Activated naive CD4-positive, alpha-beta T cell treated with anti-CD3 and anti-CD28 coated beads, Interleukin-2, amount 10 ng/mL, durations not matched to agents 7 days and 5 days (primary cell): ENCODE results near the gene TMCC1.
"Not testable (repeated sequence)": the region's sequence is repeated elsewhere in the genome, so short reads cannot be mapped to it uniquely, and the experiment has no call there.

ENCODE experiments used
- CTCF ChIA-PET: fragments of 350-600 bp; sonication (Branson Sonifier 250); formaldehyde crosslinking; loops from one replicate; lab custom pipeline; 2021; ENCODE audit warnings: antibody characterized with exemption; lab: Charles Lee
- DNase-seq: peaks from one replicate; pipeline ENCODE4 v3.0.0-alpha.2; 2020
- H3K27ac Mint-ChIP-seq: one replicate; pipeline ENCODE4 v1.8.0; 2021; ENCODE audit warnings: mild to moderate bottlenecking, moderate library complexity, mixed read lengths
- H3K27me3 Mint-ChIP-seq: one replicate; pipeline ENCODE4 v1.8.0; 2021; ENCODE audit warnings: mild to moderate bottlenecking, mixed read lengths
- H3K36me3 Mint-ChIP-seq: one replicate; pipeline ENCODE4 v1.8.0; 2021; ENCODE audit warnings: mixed read lengths
- H3K4me1 Mint-ChIP-seq: one replicate; pipeline ENCODE4 v1.8.0; 2021; ENCODE audit warnings: mixed read lengths
- H3K4me3 Mint-ChIP-seq: one replicate; pipeline ENCODE4 v1.8.0; 2021; ENCODE audit warnings: mild to moderate bottlenecking, moderate library complexity, mixed read lengths
- H3K9me3 Mint-ChIP-seq: one replicate; pipeline ENCODE4 v1.8.0; 2021; ENCODE audit warnings: mixed read lengths

Gene TMCC1

DNA sequence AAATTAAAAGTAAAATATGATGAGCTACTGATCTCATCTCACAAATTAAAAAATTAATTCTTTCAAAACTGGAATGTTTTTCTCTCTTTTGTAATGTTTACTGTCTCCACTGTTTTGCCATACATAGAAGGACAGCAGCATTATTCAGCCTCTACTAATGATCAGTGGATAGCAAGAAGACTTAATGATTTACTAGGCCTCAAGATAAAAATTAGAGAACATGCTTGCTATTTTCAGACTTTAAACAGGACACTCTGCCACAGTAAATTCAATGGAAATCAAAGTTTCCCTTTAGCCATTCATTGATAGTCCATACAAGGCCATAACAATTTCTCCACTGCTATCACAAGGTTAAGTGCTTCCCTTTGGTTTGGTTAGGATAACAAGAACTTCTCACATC, 129.4 kb downstream of the TMCC1 start:
- H3K36me3 Mint-ChIP-seq = peaks cover 2% of the 10 kb centered on the region
- H3K4me3 Mint-ChIP-seq = no peak overlapping the region
- no peaks in the 10 kb centered on the region for H3K9me3 Mint-ChIP-seq
- no peaks in the 10 kb centered on the region for H3K4me1 Mint-ChIP-seq
- no peak for DNase-seq
- H3K27ac Mint-ChIP-seq = no peak overlapping the region
- H3K27me3 Mint-ChIP-seq = no peaks in the 10 kb centered on the region
- CTCF ChIA-PET = no interaction called here

DNA sequence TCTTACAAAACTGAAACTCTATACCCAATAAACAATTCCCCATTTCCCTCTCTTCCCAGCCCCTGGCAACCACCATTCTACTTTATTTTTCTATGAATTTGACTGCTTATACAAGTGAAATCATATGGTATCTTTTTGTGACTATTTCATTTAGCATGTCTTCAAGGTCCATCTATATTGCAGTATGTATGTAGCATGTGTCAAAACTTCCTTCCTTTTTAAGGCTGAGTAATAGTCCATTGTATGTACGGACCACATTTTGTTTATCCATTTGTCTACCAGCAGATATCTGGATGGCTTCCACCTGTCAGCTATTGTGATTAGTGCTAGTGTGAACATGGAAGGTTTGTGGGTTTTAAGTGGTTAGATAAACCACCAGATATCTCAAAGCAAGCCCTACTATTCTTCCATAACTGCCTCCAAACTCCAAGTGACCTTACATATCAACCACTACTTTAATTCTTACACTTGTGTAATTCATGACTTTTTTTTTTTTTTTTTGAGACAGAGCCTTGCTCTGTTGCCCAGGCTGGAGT, 134.7 kb downstream of the TMCC1 start:
- Mint-ChIP-seq H3K27ac (no peak overlapping the region), H3K9me3 (peaks cover 2% of the 10 kb centered on the region), H3K4me1 (no peaks in the 10 kb centered on the region), H3K27me3 (no peaks in the 10 kb centered on the region), H3K4me3 (no peak overlapping the region), H3K36me3 (peaks cover 2% of the 10 kb centered on the region)
- CTCF ChIA-PET = no interaction called here
- no peak for DNase-seq

DNA sequence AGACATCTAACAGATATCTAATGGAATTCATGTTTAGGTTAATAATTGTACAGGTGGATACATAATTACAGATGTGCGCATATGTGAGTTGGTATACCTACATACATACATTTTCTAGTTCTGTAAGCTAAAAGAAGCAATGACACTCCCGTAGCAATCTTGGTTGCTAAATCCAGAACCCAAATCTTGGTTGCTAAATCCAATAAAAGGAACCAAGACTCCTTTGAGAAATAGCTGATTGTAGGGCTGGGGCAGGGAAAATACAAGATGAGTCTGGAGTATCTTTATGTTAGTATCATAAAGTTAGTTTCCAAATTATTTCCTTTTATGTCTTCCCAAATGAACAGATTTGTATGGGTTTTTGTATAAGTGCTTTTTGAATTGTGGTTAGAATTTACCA, 135.2 kb downstream of the TMCC1 start:
- no peak overlapping the region for H3K4me3 Mint-ChIP-seq
- no peak overlapping the region for H3K27ac Mint-ChIP-seq
- CTCF ChIA-PET = no interaction called here
- peaks cover 6% of the 10 kb centered on the region for H3K9me3 Mint-ChIP-seq
- H3K36me3 Mint-ChIP-seq = peaks cover 2% of the 10 kb centered on the region
- no peaks in the 10 kb centered on the region for H3K27me3 Mint-ChIP-seq
- no peaks in the 10 kb centered on the region for H3K4me1 Mint-ChIP-seq
- no peak for DNase-seq

DNA sequence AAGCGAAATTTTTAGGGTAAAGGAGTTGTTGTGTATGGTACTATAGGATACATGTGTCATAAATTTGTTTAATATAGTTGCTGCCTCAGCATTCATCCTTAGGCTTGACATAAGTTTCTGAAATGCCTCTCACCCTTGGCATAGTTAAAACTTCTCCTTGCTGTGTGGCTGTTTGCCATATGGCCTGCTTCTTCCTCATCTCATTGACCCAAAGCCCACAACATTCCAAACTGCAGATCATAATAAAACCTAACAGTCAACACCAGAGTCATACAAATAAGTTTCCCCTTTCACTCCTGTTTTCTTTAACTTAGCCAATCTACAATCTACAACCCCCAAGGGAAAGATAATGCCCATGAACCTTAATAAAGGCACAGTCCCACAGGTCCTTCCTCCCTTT, 136.6 kb downstream of the TMCC1 start:
- Mint-ChIP-seq H3K27ac (no peak overlapping the region), H3K4me1 (no peaks in the 10 kb centered on the region), H3K4me3 (no peak overlapping the region), H3K27me3 (no peaks in the 10 kb centered on the region), H3K36me3 (peaks cover 5% of the 10 kb centered on the region), H3K9me3 (peaks cover 17% of the 10 kb centered on the region)
- CTCF ChIA-PET = no interaction called here
- no peak for DNase-seq

DNA sequence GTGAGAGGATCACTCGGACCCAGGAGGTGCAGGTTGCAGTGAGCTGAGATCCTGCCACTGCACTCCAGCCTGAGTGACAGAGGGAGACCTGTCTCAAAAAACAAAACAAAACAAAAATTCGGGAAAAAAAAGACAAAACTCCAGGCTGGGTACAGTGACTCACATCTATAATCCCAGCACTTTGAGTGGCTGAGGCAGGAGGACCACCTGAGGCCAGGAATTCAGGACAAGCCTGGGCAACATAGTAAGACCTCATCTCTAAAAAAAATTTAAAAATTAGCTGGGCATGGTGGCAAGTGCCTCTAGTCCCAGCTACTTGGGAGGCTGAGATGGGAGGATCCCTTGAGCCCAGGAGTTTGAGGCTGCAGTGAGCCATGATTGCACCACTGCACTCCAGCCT, 142.4 kb downstream of the TMCC1 start:
- H3K4me1 Mint-ChIP-seq, H3K36me3 Mint-ChIP-seq, H3K4me3 Mint-ChIP-seq, DNase-seq, CTCF ChIA-PET, H3K27me3 Mint-ChIP-seq: not testable (repeated sequence)
- Mint-ChIP-seq H3K9me3 (peaks cover 17% of the 10 kb centered on the region), H3K27ac (peak overlapping the region; percentile 33)

DNA sequence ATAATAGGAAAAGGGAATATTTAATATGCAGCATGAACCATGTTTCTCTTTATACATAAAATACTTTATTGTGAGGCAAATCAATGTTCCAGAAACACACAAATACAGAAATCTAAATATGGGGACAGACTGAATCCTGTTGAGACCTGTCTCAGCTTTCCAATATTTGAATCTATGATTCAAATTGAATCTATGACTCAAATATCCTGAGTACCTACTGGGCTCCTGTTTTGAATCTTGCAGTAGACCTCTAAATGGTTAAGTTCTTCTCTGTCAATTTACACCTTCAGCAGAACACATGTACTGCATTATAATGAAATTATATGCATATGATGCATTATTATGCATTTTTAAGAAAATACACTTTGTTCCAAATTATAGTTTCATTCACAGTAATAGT, 143.8 kb downstream of the TMCC1 start:
- Mint-ChIP-seq H3K27me3 (no peaks in the 10 kb centered on the region), H3K4me3 (no peak overlapping the region), H3K36me3 (peaks cover 3% of the 10 kb centered on the region), H3K27ac (no peak overlapping the region), H3K9me3 (peaks cover 17% of the 10 kb centered on the region), H3K4me1 (peaks cover 2% of the 10 kb centered on the region)
- no peak for DNase-seq
- CTCF ChIA-PET = no interaction called here

DNA sequence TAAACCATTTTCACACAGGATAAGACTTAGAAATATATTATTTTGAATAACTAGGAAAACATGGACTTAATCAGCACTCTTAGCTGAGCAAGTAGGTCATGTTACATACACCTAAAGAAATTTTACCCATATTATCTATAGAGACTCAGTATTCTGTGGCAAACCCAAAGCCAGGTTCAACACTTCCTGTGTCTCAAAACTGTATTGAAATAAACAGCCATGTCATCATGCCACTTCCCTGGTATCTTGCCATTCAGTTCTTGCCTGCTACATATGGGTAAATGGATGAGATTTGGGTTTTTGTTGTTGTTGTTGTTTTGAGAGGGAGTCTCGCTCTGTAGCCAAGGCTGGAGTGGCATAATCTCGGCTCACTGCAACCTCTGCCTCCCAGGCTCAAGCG, 145.5 kb downstream of the TMCC1 start:
- no peak overlapping the region for H3K27ac Mint-ChIP-seq
- no peak overlapping the region for H3K4me3 Mint-ChIP-seq
- peaks cover 2% of the 10 kb centered on the region for H3K4me1 Mint-ChIP-seq
- no peak for DNase-seq
- H3K36me3 Mint-ChIP-seq = peaks cover 2% of the 10 kb centered on the region
- CTCF ChIA-PET = no interaction called here
- H3K27me3 Mint-ChIP-seq = no peaks in the 10 kb centered on the region
- peaks cover 9% of the 10 kb centered on the region for H3K9me3 Mint-ChIP-seq

DNA sequence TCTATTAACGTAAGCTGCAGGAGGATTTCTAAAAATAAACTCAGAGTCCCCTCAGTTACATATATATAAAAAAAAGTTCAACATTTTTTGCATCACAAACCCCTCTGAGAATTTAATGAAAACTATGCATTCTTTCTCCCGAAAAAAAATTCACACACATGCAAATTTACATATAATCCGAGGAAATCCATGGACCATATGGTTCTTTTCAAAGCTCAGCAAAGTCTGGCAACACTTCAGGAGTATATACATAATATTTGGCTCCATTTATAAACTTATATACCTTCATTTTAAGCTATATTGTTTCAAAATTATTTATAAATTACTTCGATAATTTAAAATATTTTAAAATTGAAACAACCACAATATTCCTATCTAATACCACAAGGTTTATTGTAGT, 146.4 kb downstream of the TMCC1 start:
- Mint-ChIP-seq H3K27ac (no peak overlapping the region), H3K9me3 (peaks cover 3% of the 10 kb centered on the region), H3K4me1 (peaks cover 2% of the 10 kb centered on the region), H3K4me3 (no peak overlapping the region), H3K27me3 (no peaks in the 10 kb centered on the region), H3K36me3 (no peaks in the 10 kb centered on the region)
- CTCF ChIA-PET = no interaction called here
- no peak for DNase-seq

DNA sequence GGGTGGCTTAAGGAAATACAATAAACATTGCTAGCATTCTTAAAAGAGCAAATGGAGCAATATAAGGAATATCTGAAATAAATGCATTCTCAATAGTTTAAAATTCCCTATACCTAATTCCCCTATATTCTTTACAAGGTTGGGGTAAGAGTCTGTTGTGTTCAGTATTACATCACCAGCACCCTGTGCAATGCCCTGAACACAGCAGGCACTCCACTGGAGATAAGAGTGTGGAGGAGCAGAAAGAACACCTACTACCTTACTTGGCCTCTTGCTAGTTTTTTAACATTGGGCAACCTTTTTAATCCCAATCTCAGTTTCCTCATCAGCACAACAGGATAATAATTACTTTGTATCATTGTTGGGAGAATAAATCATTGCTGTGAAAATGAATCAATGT, 146.9 kb downstream of the TMCC1 start:
- H3K27me3 Mint-ChIP-seq = no peaks in the 10 kb centered on the region
- H3K36me3 Mint-ChIP-seq = no peaks in the 10 kb centered on the region
- no peaks in the 10 kb centered on the region for H3K9me3 Mint-ChIP-seq

DNA sequence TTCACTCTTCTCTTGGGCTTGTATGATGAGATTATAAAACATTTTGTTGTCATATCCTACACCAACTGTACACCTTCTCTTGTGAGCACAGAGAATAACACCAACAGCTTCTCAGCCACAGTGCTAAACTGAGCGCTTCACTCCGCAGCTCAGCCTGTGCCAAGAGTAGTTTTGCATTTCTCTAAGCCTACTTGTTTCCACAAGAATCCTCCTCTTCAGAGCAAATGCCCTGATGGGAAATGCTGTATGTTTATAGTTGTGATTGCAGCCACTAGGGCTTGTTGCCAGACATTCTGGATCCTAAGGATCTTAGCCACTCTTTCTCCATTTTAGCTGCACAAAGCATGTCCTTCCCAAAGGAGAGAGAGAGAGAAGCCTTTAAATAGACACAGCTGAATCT, 148.3 kb downstream of the TMCC1 start:
- Mint-ChIP-seq H3K9me3 (no peaks in the 10 kb centered on the region), H3K27me3 (no peaks in the 10 kb centered on the region), H3K36me3 (no peaks in the 10 kb centered on the region), H3K4me3 (no peak overlapping the region), H3K4me1 (peaks cover 2% of the 10 kb centered on the region), H3K27ac (no peak overlapping the region)
- CTCF ChIA-PET = no interaction called here
- no peak for DNase-seq

More for the DNA sequence above, 146.9 kb downstream of the TMCC1 start:
- Mint-ChIP-seq H3K27ac (no peak overlapping the region), H3K4me3 (no peak overlapping the region), H3K4me1 (peaks cover 2% of the 10 kb centered on the region)
- no peak for DNase-seq
- CTCF ChIA-PET = no interaction called here

DNA sequence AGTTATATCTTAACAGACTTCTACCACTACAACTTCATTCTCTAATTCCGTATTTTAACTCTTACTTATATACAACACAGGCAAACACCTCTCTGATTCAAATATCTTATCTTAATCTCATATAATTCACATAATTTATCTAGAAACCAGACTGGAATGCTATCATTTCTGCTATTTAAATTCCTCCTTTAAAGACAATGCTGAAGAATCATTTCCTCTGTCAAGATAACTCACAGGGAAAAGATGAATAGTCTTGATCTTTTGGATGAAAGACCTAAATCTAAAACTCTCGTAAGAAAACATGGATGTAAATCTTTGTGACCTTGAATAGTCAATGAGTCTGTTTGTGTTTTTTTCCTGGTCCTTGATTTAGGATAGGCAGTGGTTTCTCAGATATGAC, 151.7 kb downstream of the TMCC1 start:
- CTCF ChIA-PET = no interaction called here

DNA sequence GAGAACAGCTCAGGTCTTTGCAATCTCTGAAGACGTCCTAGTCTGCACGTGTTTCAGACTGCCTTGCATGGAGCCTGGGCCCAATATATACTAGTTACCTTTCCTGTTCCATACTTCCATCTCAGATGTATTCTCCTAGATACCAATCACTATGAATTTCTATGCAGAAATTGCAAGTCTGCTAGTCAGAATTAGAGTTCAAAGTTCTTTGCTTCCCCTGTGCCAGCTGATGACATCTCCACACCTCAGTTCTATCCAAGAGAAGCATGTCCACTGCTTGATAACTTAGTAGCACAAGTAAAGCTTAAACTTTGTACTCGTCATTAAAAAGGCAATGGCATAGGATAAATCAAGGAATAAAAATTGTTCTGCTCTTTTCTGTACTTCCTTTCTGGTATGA, 153.4 kb downstream of the TMCC1 start:
- CTCF ChIA-PET = interaction anchor here (0.5 kb wide), 1 partner anchor 76 kb away, joined by 3 read pairs; no protein-coding TSS in a partner anchor
- Mint-ChIP-seq H3K27ac (no peak overlapping the region), H3K9me3 (no peaks in the 10 kb centered on the region), H3K27me3 (no peaks in the 10 kb centered on the region), H3K4me1 (no peaks in the 10 kb centered on the region), H3K4me3 (no peak overlapping the region), H3K36me3 (no peaks in the 10 kb centered on the region)
- DNase-seq = no peak

More for the DNA sequence above, 151.7 kb downstream of the TMCC1 start:
- Mint-ChIP-seq H3K36me3 (no peaks in the 10 kb centered on the region), H3K4me1 (no peaks in the 10 kb centered on the region), H3K4me3 (no peak overlapping the region), H3K27ac (no peak overlapping the region), H3K27me3 (no peaks in the 10 kb centered on the region), H3K9me3 (no peaks in the 10 kb centered on the region)
- DNase-seq = no peak

DNA sequence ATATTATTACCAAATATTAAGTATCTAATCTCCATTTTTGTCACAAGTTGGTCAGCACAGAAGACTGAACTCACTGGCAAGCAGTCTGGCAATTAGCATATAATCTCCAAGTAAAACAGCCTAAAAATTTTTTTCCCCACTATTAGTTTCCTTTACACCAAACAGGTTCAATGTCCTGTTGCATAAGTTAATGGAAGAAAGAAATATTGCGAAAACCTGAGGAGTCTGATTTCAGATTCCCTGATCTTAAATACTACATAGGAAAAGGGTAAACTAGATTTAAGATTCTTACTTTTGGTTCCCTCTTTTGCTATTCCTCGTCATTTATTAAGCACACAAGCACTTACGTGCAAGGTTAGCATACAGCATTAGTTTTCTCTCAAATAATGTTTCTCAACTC, 153.9 kb downstream of the TMCC1 start:
- Mint-ChIP-seq H3K27me3 (no peaks in the 10 kb centered on the region), H3K36me3 (no peaks in the 10 kb centered on the region), H3K4me1 (no peaks in the 10 kb centered on the region), H3K4me3 (no peak overlapping the region), H3K27ac (no peak overlapping the region), H3K9me3 (no peaks in the 10 kb centered on the region)
- DNase-seq = no peak
- CTCF ChIA-PET = no interaction called here

DNA sequence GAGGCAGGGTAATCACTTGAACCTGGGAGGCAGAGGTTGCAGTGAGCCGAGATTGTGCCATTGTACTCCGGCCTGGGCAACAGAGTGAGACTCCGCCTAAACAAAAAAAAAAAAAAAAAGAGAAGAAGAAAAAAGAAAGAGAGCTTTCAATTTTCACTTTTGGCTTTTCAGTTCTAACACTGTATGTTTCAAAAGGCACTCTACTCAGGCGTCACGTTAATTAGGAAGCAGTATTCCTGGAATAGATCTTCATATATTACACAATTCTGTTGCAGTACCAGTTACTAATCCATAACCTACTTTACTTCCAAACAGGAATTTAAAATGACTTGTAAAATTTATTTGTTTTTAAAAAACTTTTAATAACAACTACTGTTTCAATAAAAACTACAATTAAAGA, 155.3 kb downstream of the TMCC1 start:
- no peaks in the 10 kb centered on the region for H3K27me3 Mint-ChIP-seq
- H3K4me3 Mint-ChIP-seq = no peak overlapping the region
- H3K9me3 Mint-ChIP-seq = no peaks in the 10 kb centered on the region
- CTCF ChIA-PET = no interaction called here
- H3K27ac Mint-ChIP-seq = no peak overlapping the region
- H3K36me3 Mint-ChIP-seq = no peaks in the 10 kb centered on the region
- DNase-seq = no peak
- no peaks in the 10 kb centered on the region for H3K4me1 Mint-ChIP-seq

DNA sequence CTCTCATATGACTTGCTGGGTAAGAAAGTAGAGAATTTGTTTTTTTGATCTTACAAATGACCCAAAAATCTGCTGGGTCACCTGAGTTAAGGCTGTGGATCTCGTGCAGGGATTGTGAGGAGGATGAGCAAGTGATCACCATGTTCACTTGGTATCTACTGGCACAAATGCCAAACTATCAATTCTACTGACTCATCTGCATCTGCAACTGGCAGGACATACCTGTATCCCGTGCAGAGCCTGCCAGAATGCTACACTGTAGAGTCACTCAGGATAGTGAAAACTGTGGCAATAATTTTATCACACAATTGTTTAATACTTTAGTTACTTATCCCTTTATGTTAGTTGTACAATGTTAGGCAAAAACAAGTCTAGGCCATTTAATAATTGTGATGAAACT, 157.4 kb downstream of the TMCC1 start:
- no peaks in the 10 kb centered on the region for H3K27me3 Mint-ChIP-seq
- H3K9me3 Mint-ChIP-seq = no peaks in the 10 kb centered on the region

DNA sequence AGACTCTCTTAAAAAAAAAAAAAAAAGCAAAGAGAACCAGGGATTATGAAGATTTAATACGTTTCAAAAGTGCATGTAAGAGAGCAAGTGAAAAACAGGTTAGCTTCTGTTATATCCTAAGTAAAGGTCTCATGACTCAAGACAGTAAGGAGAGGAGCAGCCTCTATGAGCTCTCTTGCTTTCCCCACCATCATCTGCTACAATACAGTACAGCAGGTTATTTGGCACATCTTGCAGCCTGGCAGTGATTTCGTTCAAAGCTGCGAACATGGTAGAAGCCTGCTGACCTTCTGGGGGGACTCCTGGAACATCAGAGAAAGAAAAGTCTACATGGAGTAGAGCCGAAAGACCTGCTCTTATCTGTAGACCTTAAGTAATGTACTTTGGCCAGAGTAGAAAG, 157.9 kb downstream of the TMCC1 start:
- CTCF ChIA-PET = no interaction called here
- H3K4me1 Mint-ChIP-seq = no peaks in the 10 kb centered on the region
- H3K9me3 Mint-ChIP-seq = no peaks in the 10 kb centered on the region
- no peak for DNase-seq
- no peak overlapping the region for H3K4me3 Mint-ChIP-seq
- H3K27ac Mint-ChIP-seq = no peak overlapping the region
- H3K27me3 Mint-ChIP-seq = no peaks in the 10 kb centered on the region
- no peaks in the 10 kb centered on the region for H3K36me3 Mint-ChIP-seq

More for the DNA sequence above, 157.4 kb downstream of the TMCC1 start:
- no peak overlapping the region for H3K27ac Mint-ChIP-seq
- no peak for DNase-seq
- no peaks in the 10 kb centered on the region for H3K36me3 Mint-ChIP-seq
- no peak overlapping the region for H3K4me3 Mint-ChIP-seq
- H3K4me1 Mint-ChIP-seq = no peaks in the 10 kb centered on the region
- CTCF ChIA-PET = no interaction called here
